Measurements from ENCODE around the gene APBA2. TPM values are rescaled to one million over a fixed set of nuclear protein-coding genes. Genes with fewer than 3 reads are reported as not detected.

APBA2 gene
- total RNA-seq, 1 donor from 2014 or later = 26.4 TPM

- H3K4me1 Mint-ChIP-seq (ENCODE audit: low read depth) = peaks cover 67% of the 10 kb centered on the region
- H3K27ac Mint-ChIP-seq (ENCODE audit: unreplicated experiment) = peak overlapping the region; percentile 75
- H3K27me3 Mint-ChIP-seq (ENCODE audit: low read depth) = no peaks in the 10 kb centered on the region
- peak; percentile 36 for DNase-seq (ENCODE audit: low spot score)
- TF ChIP-seq CTCF (IDR thresholded peaks at IDR 0.05) = no peak
- no peaks in the 10 kb centered on the region for H3K36me3 Mint-ChIP-seq (ENCODE audit: low read depth)
- no peak overlapping the region for H3K4me3 Mint-ChIP-seq (ENCODE audit: unreplicated experiment)
- no peaks in the 10 kb centered on the region for H3K9me3 Mint-ChIP-seq (ENCODE audit: low read depth)
These were observed 160.6 kb downstream of the APBA2 start for GRCh38 chr15:29046281-29046810.

- no peak overlapping the region for H3K27ac Mint-ChIP-seq (ENCODE audit: unreplicated experiment)
- H3K9me3 Mint-ChIP-seq (ENCODE audit: low read depth) = no peaks in the 10 kb centered on the region
- H3K4me1 Mint-ChIP-seq (ENCODE audit: low read depth) = peaks cover 67% of the 10 kb centered on the region
- no peak overlapping the region for H3K4me3 Mint-ChIP-seq (ENCODE audit: unreplicated experiment)
- DNase-seq (ENCODE audit: low spot score) = no peak
- H3K36me3 Mint-ChIP-seq (ENCODE audit: low read depth) = no peaks in the 10 kb centered on the region
- TF ChIP-seq CTCF (IDR thresholded peaks at IDR 0.05) = no peak
- no peaks in the 10 kb centered on the region for H3K27me3 Mint-ChIP-seq (ENCODE audit: low read depth)
These were observed 161.2 kb downstream of the APBA2 start for GRCh38 chr15:29046977-29047376.

GRCh38 chr15:29048011-29048410, 162.2 kb downstream of the APBA2 start:
- Mint-ChIP-seq H3K36me3 (ENCODE audit: low read depth) (no peaks in the 10 kb centered on the region), H3K27me3 (ENCODE audit: low read depth) (no peaks in the 10 kb centered on the region), H3K27ac (ENCODE audit: unreplicated experiment) (no peak overlapping the region), H3K9me3 (ENCODE audit: low read depth) (no peaks in the 10 kb centered on the region), H3K4me3 (ENCODE audit: unreplicated experiment) (no peak overlapping the region), H3K4me1 (ENCODE audit: low read depth) (peaks cover 56% of the 10 kb centered on the region)
- no peak for DNase-seq (ENCODE audit: low spot score)
- no peak for TF ChIP-seq CTCF (IDR thresholded peaks at IDR 0.05)

- TF ChIP-seq CTCF (IDR thresholded peaks at IDR 0.05) = no peak
- H3K27me3 Mint-ChIP-seq (ENCODE audit: low read depth) = no peaks in the 10 kb centered on the region
- no peak overlapping the region for H3K4me3 Mint-ChIP-seq (ENCODE audit: unreplicated experiment)
- peaks cover 31% of the 10 kb centered on the region for H3K4me1 Mint-ChIP-seq (ENCODE audit: low read depth)
- no peaks in the 10 kb centered on the region for H3K9me3 Mint-ChIP-seq (ENCODE audit: low read depth)
- no peaks in the 10 kb centered on the region for H3K36me3 Mint-ChIP-seq (ENCODE audit: low read depth)
- peak overlapping the region; percentile 79 for H3K27ac Mint-ChIP-seq (ENCODE audit: unreplicated experiment)
- DNase-seq (ENCODE audit: low spot score) = no peak
These were observed 165.1 kb downstream of the APBA2 start for GRCh38 chr15:29050870-29051269.

DNA sequence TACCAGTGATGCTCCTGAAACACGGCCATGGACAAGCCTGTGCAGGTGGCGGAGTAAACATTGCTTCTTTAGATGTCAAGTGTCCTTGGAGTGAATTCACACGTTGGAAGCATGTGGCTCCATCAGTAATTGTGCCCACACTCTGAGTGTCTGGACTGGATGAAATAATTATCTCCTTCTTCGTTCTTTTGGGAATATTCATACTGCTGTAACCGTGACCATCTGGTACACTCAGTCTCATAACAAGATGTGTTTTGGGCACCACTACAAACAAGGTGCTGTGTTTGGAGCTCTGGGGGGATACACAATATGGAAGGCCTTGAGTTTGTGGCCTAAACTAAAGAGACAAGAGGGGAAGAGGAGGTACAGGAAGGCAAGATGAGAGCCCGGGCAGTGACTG, 165.6 kb downstream of the APBA2 start:
- Mint-ChIP-seq H3K4me3 (ENCODE audit: unreplicated experiment) (no peak overlapping the region), H3K36me3 (ENCODE audit: low read depth) (peaks cover 2% of the 10 kb centered on the region), H3K27ac (ENCODE audit: unreplicated experiment) (no peak overlapping the region), H3K4me1 (ENCODE audit: low read depth) (peaks cover 29% of the 10 kb centered on the region), H3K9me3 (ENCODE audit: low read depth) (no peaks in the 10 kb centered on the region), H3K27me3 (ENCODE audit: low read depth) (no peaks in the 10 kb centered on the region)
- DNase-seq (ENCODE audit: low spot score) = no peak
- no peak for TF ChIP-seq CTCF (IDR thresholded peaks at IDR 0.05)

All from chondrocyte (in vitro differentiated cells).